NCI-H226 (cell line): Measurements from ENCODE around the gene TLCD4.
"Not testable (repeated sequence)": the region's sequence is repeated elsewhere in the genome, so short reads cannot be mapped to it uniquely, and the experiment has no call there.

Source experiments
- DNase-seq: peaks from one replicate; pipeline ENCODE4 v3.0.0-alpha.2; 2015

Gene TLCD4

GRCh38 chr1:95117207-95118066 is at the start of gene TLCD4:
Gene TLCD4 (plus strand): TSS chr1:95117355. CDS start chr1:95143902, 26,547 bp downstream.
- DNase-seq: peak; percentile 65

- no peak for DNase-seq
These were observed 49.6 kb upstream of the TLCD4 start for GRCh38 chr1:95067568-95067967.

GRCh38 chr1:95068956-95069709 is 48.0 kb upstream of the TLCD4 start:
- no peak for DNase-seq

GRCh38 chr1:95069710-95070093 is 47.5 kb upstream of the TLCD4 start:
- DNase-seq: no peak

GRCh38 chr1:95071539-95071938 is 45.6 kb upstream of the TLCD4 start:
- no peak for DNase-seq

GRCh38 chr1:95072117-95072516 is 45.0 kb upstream of the TLCD4 start:
- no peak for DNase-seq

- peak; percentile 94 for DNase-seq
These were observed 44.4 kb upstream of the TLCD4 start, which contains the start of gene ALG14 for GRCh38 chr1:95072532-95073419. Gene ALG14 (minus strand): TSS chr1:95072951. CDS start chr1:95072898, 53 bp downstream.

GRCh38 chr1:95073446-95073845 is 43.7 kb upstream of the TLCD4 start:
- no peak for DNase-seq

- DNase-seq: no peak
These were observed 41.1 kb upstream of the TLCD4 start for GRCh38 chr1:95076034-95076433.

- DNase-seq: no peak
These were observed 36.7 kb upstream of the TLCD4 start for GRCh38 chr1:95080446-95080845.

- no peak for DNase-seq
These were observed 36.3 kb upstream of the TLCD4 start for GRCh38 chr1:95080879-95081278.

GRCh38 chr1:95084317-95085176 is 32.6 kb upstream of the TLCD4 start:
- DNase-seq: no peak

- DNase-seq: no peak
These were observed 31.8 kb upstream of the TLCD4 start for GRCh38 chr1:95085376-95085775.

- peak; percentile 80 for DNase-seq
These were observed 30.1 kb upstream of the TLCD4 start for GRCh38 chr1:95086949-95087533.

- DNase-seq: no peak
These were observed 28.9 kb upstream of the TLCD4 start for GRCh38 chr1:95088303-95088702.

- no peak for DNase-seq
These were observed 27.4 kb upstream of the TLCD4 start for GRCh38 chr1:95089650-95090287.

GRCh38 chr1:95091290-95091689 is 25.9 kb upstream of the TLCD4 start:
- DNase-seq: not testable (repeated sequence)

GRCh38 chr1:95092891-95093290 is 24.3 kb upstream of the TLCD4 start:
- peak; percentile 49 for DNase-seq

GRCh38 chr1:95093296-95093695 is 23.9 kb upstream of the TLCD4 start:
- no peak for DNase-seq

GRCh38 chr1:95094923-95095322 is 22.2 kb upstream of the TLCD4 start:
- no peak for DNase-seq

GRCh38 chr1:95095833-95096217 is 21.3 kb upstream of the TLCD4 start:
- no peak for DNase-seq
